ENCODE data around the gene GRP.

- TF ChIP-seq CTCF (IDR thresholded peaks at IDR 0.05; ENCODE audit: low read depth, low read length, missing input control) (no peak), RAD21 (IDR thresholded peaks at IDR 0.05) (no peak), MAX (IDR thresholded peaks at IDR 0.05) (no peak), ZBTB33 (IDR thresholded peaks at IDR 0.05) (no peak), REST (IDR thresholded peaks at IDR 0.05) (no peak), JUND (IDR thresholded peaks at IDR 0.05) (no peak), ATF3 (IDR thresholded peaks at IDR 0.05) (no peak), EGR1 (IDR thresholded peaks at IDR 0.05; ENCODE audit: low read depth in 2 of 2) (no peak), FOXA1 (IDR thresholded peaks at IDR 0.05) (no peak)
These were observed 12.5 kb upstream of the GRP start for GRCh38 chr18:59207506-59207905.
